HCT116 (cell line): ENCODE results near the gene GOLGA7B. TPM values are rescaled to one million over a fixed set of nuclear protein-coding genes. Genes with fewer than 3 reads are reported as not detected.

Source experiments
- ATAC-seq: fragments of 200-7000 bp; cut with Tn5 transposase; 2 replicates; pipeline ENCODE4 v1.9.1; 2020; ENCODE audit warnings: mild to moderate bottlenecking, moderate library complexity
- BruUV-seq: library from RNA; stranded (reverse); fragments of 400-500 nt; replicated peaks from 2 replicates; lab custom pipeline; 2021; lab: Mats Ljungman, UMichigan
- CTCF ChIA-PET: fragments of 300-600 bp; sonication (Branson Sonifier 250); formaldehyde crosslinking; loops from one replicate; lab custom pipeline; 2021; ENCODE audit warnings: antibody characterized with exemption; lab: Charles Lee
- POLR2A ChIA-PET: fragments of 300-600, 350-600 bp; sonication (Branson Sonifier 250); formaldehyde crosslinking; loops from one replicate; lab custom pipeline; 2021; ENCODE audit warnings: antibody characterized with exemption; lab: Charles Lee
- RAD21 ChIA-PET, 2 experiments: fragments of 300-600 bp; sonication (Branson Sonifier 250); formaldehyde crosslinking; loops; one replicate each; lab custom pipeline; 2023; ENCODE audit warnings: low total read pairs in 2 of 2; ENCODE audit not compliant: uncharacterized antibody in 2 of 2, unreplicated experiment in 2 of 2, low non-redundant PET in 1 of 2; lab: Charles Lee
- DNase-seq: peaks from one replicate; pipeline ENCODE4 v3.0.0-alpha.2; 2010; ENCODE audit warnings: low read depth, low spot score
- H2AFZ ChIP-seq: fragments of 200-600 bp; shearing (Covaris generic), sonication (generic); 2 replicates; pipeline ENCODE4 v1.6.1; 2017; ENCODE audit warnings: low read depth, mixed run types, mixed read lengths, antibody characterized with exemption, low read length; ENCODE audit not compliant: poor library complexity, severe bottlenecking
- H3K27ac ChIP-seq: 2 replicates; pipeline ENCODE4 v1.5.1; 2012; ENCODE audit warnings: low read depth, low read length
- H3K27me3 ChIP-seq: fragments of 200-600 bp; sonication (generic); 2 replicates; pipeline ENCODE4 v1.6.1; 2016; ENCODE audit warnings: mixed run types, low read length, mixed read lengths; ENCODE audit not compliant: insufficient read depth
- H3K36me3 ChIP-seq, 2 experiments: fragments of 200-500 bp in 1 of 2; fragments of 200-600 bp in 1 of 2; sonication (Bioruptor generic) in 1 of 2; sonication (generic) in 1 of 2; 2 replicates each; pipeline versions ENCODE4 v1.5.1 to v1.6.1; 2014 to 2016; ENCODE audit warnings: low read length in 2 of 2, inconsistent platforms in 1 of 2, mixed read lengths in 1 of 2, mixed run types in 1 of 2; ENCODE audit not compliant: insufficient read depth in 2 of 2, control insufficient read depth in 1 of 2
- H3K4me1 ChIP-seq, 2 experiments: fragments of 200-600 bp in 1 of 2; sonication (generic) in 1 of 2; 2 replicates each; pipeline versions ENCODE4 v1.5.1 to v1.6.1; 2012 to 2017; ENCODE audit warnings: low read length in 2 of 2, inconsistent platforms in 1 of 2, mild to moderate bottlenecking in 1 of 2, mixed read lengths in 1 of 2, mixed run types in 1 of 2, moderate library complexity in 1 of 2; ENCODE audit not compliant: insufficient read depth in 2 of 2, control insufficient read depth in 1 of 2
- H3K4me2 ChIP-seq: fragments of 200-600 bp; sonication (generic); 2 replicates; pipeline ENCODE4 v1.6.1; 2017; ENCODE audit warnings: mixed run types, low read length, mixed read lengths
- H3K4me3 ChIP-seq, 2 experiments: fragments of 200-600 bp in 1 of 2; sonication (generic) in 1 of 2; replicated peaks in 1 of 2; 2 replicates each; pipeline ENCODE4 v1.5.1; 2011 to 2016; ENCODE audit warnings: low read length in 2 of 2, control low read depth in 1 of 2, low read depth in 1 of 2, mild to moderate bottlenecking in 1 of 2, mixed read lengths in 1 of 2, mixed run types in 1 of 2
- H3K79me2 ChIP-seq: fragments of 200-600 bp; sonication (generic); 2 replicates; pipeline ENCODE4 v1.6.1; 2017; ENCODE audit warnings: mild to moderate bottlenecking, mixed run types, low read length, moderate library complexity, mixed read lengths; ENCODE audit not compliant: insufficient read depth
- H3K9ac ChIP-seq: fragments of 200-600 bp; sonication (generic); 2 replicates; pipeline ENCODE4 v1.6.1; 2016; ENCODE audit warnings: low read length, mixed read lengths
- H3K9me2 ChIP-seq: fragments of 200-600 bp; sonication (generic), shearing (Covaris generic); 2 replicates; pipeline ENCODE4 v1.6.1; 2017; ENCODE audit warnings: mixed run types, mild to moderate bottlenecking, moderate library complexity; ENCODE audit not compliant: insufficient read depth
- H3K9me3 ChIP-seq, 2 experiments: fragments of 200-500 bp in 1 of 2; fragments of 200-600 bp in 1 of 2; sonication (Bioruptor generic) in 1 of 2; sonication (generic) in 1 of 2; 2 replicates each; pipeline ENCODE4 v1.6.1; 2014 to 2017; ENCODE audit warnings: low read length in 2 of 2, mixed read lengths in 2 of 2, inconsistent platforms in 1 of 2, low read depth in 1 of 2, mild to moderate bottlenecking in 1 of 2, mixed run types in 1 of 2, moderate library complexity in 1 of 2; ENCODE audit not compliant: control insufficient read depth in 1 of 2, insufficient read depth in 1 of 2
- H4K20me1 ChIP-seq: fragments of 200-600 bp; sonication (generic), shearing (Covaris generic); 2 replicates; pipeline ENCODE4 v1.6.1; 2017; ENCODE audit warnings: mixed run types, mild to moderate bottlenecking, moderate library complexity; ENCODE audit not compliant: insufficient read depth
- CBX3 ChIP-seq: IDR thresholded peaks from 2 replicates; pipeline ENCODE4 v1.6.1; 2012; ENCODE audit warnings: low read depth
- CEBPB ChIP-seq: IDR thresholded peaks from 2 replicates; pipeline ENCODE4 v1.6.1; 2012; ENCODE audit warnings: low read depth
- EZH2 ChIP-seq: fragments of 200-600 bp; sonication (generic); IDR thresholded peaks from 2 replicates; pipeline ENCODE4 v1.6.1; 2017; ENCODE audit warnings: antibody characterized with exemption, mixed run types
- EZH2phosphoT487 ChIP-seq: fragments of 200-600 bp; IDR thresholded peaks from 2 replicates; pipeline ENCODE4 v1.6.1; 2018; ENCODE audit warnings: antibody characterized with exemption, borderline replicate concordance
- JUND ChIP-seq: IDR thresholded peaks from 2 replicates; pipeline ENCODE4 v1.6.1; 2012
- POLR2AphosphoS5 ChIP-seq: IDR thresholded peaks from 2 replicates; pipeline ENCODE4 v1.6.1; 2011; ENCODE audit warnings: mild to moderate bottlenecking, low read depth, low read length, moderate library complexity
- RAD21 ChIP-seq: IDR thresholded peaks from 2 replicates; pipeline ENCODE4 v1.6.1; 2012; ENCODE audit warnings: low read depth, mild to moderate bottlenecking
- SP1 ChIP-seq: IDR thresholded peaks from 2 replicates; pipeline ENCODE4 v1.6.1; 2012; ENCODE audit warnings: low read depth
- SRF ChIP-seq: IDR thresholded peaks from 2 replicates; pipeline ENCODE4 v1.6.1; 2012; ENCODE audit warnings: low read depth
- YY1 ChIP-seq: IDR thresholded peaks from 2 replicates; pipeline ENCODE4 v1.6.1; 2011; ENCODE audit warnings: low read length, low read depth, moderate library complexity, mild to moderate bottlenecking; ENCODE audit not compliant: insufficient replicate concordance; ENCODE audit errors: extremely low read depth
- intact Hi-C: fragments of 100-400 bp; cut with micrococcal nuclease; formaldehyde crosslinking; loops from 2 replicates; pipeline ENCODE4 v1.10.0; 2022
- total RNA-seq: library from RNA; stranded (reverse); gene quantifications from one replicate; pipeline ENCODE4 v1.2.1, GENCODE V29; 2021; ENCODE audit not compliant: unreplicated experiment
- TF ChIP-seq, protein P1 (sequence below): IDR thresholded peaks from 2 replicates; pipeline ENCODE4 v1.6.1; 2011; ENCODE audit warnings: mild to moderate bottlenecking, low read length, moderate library complexity; ENCODE audit not compliant: insufficient replicate concordance; ENCODE audit errors: extremely low read depth
- TF ChIP-seq, protein P2 (sequence below): IDR thresholded peaks from 2 replicates; pipeline ENCODE4 v1.6.1; 2012

The GOLGA7B gene
- total RNA-seq, 1 experiment from 2014 or later: 1.0 TPM

DNA sequence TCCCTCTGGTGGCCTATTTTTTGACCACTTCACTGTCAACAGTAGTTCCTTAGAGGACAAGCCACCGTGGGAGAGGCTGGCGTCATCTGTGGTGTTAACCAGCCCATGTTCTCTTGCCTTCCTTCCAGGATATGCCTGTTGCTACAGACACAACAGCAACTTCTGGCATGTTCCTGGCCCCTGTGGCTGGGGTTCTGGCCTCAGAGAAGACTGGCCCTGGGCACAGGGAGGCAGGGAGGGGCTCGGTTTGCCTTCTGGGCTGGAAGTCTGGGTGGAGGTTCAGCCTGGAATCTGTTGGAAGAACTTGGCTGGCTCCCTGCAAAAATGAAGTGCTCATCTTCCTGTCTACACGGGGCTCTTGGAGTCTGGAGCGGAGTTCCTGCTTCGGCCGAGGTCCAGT is 25.7 kb downstream of the GOLGA7B start:
- no peak overlapping the region for H3K9ac ChIP-seq
- ChIA-PET CTCF (no interaction called here), RAD21 (no interaction called here)
- H3K4me1 ChIP-seq: peaks cover 0 to 6% of the 10 kb centered on the region in 2 experiments; a peak in 1 of 4 replicates
- no peak overlapping the region for H3K4me2 ChIP-seq
- intact Hi-C loops: no loop called here
- BruUV-seq: no TSS peak
- H3K9me2 ChIP-seq: no peaks in the 10 kb centered on the region
- H3K27me3 ChIP-seq: no peaks in the 10 kb centered on the region; the same call in 1 of the 2 replicates
- no peaks in the 10 kb centered on the region for H3K9me3 ChIP-seq
- ATAC-seq (no peak), DNase-seq (no peak)
- no peak overlapping the region for H2AFZ ChIP-seq
- no peaks in the 10 kb centered on the region for H3K79me2 ChIP-seq
- H3K4me3 ChIP-seq: no peak overlapping the region
- no peak overlapping the region for H3K27ac ChIP-seq
- TF ChIP-seq, protein P1, sequence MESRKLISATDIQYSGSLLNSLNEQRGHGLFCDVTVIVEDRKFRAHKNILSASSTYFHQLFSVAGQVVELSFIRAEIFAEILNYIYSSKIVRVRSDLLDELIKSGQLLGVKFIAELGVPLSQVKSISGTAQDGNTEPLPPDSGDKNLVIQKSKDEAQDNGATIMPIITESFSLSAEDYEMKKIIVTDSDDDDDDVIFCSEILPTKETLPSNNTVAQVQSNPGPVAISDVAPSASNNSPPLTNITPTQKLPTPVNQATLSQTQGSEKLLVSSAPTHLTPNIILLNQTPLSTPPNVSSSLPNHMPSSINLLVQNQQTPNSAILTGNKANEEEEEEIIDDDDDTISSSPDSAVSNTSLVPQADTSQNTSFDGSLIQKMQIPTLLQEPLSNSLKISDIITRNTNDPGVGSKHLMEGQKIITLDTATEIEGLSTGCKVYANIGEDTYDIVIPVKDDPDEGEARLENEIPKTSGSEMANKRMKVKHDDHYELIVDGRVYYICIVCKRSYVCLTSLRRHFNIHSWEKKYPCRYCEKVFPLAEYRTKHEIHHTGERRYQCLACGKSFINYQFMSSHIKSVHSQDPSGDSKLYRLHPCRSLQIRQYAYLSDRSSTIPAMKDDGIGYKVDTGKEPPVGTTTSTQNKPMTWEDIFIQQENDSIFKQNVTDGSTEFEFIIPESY: no peak
- TF ChIP-seq RAD21 (no peak), EZH2phosphoT487 (no peak), JUND (no peak)
- TF ChIP-seq, all 23 proteins: peak for 0
- no peaks in the 10 kb centered on the region for H3K36me3 ChIP-seq
- POLR2A ChIA-PET: no interaction called here
- H4K20me1 ChIP-seq: no peaks in the 10 kb centered on the region

DNA sequence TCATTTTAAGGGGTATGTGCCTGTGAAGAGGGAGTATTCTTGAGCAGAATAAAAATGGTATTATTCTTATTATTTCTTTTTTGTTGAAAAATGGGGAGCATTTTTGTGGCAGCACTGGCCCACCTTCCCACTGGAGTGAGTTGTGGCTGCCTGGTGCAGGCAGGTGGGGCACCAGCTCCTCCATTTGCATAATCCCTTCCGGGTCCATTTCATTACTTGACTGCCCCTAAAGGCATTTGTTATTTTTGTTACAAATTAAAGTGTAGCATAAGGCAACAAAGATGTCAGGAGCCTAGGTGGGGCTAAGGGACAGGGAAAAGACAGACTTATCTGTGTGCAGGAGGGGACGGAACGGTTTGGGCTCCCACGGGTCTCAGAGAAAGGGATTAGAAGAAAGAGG is 26.8 kb downstream of the GOLGA7B start:
- peaks cover 0 to 7% of the 10 kb centered on the region in 2 experiments; a peak in 1 of 4 replicates for H3K4me1 ChIP-seq
- H4K20me1 ChIP-seq: no peaks in the 10 kb centered on the region
- no peak overlapping the region for H2AFZ ChIP-seq
- ATAC-seq (no peak), DNase-seq (no peak)
- no peaks in the 10 kb centered on the region; the same call in 1 of the 2 replicates for H3K27me3 ChIP-seq
- TF ChIP-seq SP1: no peak
- TF ChIP-seq CBX3: no peak
- no peak for TF ChIP-seq JUND
- no peak for TF ChIP-seq EZH2
- TF ChIP-seq, protein P1: no peak
- no peak for TF ChIP-seq POLR2AphosphoS5
- no peak for TF ChIP-seq CEBPB
- TF ChIP-seq, protein P2, sequence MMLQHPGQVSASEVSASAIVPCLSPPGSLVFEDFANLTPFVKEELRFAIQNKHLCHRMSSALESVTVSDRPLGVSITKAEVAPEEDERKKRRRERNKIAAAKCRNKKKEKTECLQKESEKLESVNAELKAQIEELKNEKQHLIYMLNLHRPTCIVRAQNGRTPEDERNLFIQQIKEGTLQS: no peak
- TF ChIP-seq YY1: no peak
- TF ChIP-seq SRF: no peak
- TF ChIP-seq RAD21: no peak
- H3K9ac ChIP-seq: no peak overlapping the region
- ChIA-PET CTCF (interaction anchor here (1.4 kb wide), 1 partner anchor 85 kb away, joined by 3 read pairs; no protein-coding TSS in a partner anchor), POLR2A (interaction anchor here (0.6 kb wide), 1 partner anchor 325 kb away, joined by 4 read pairs; no protein-coding TSS in a partner anchor), RAD21 (no interaction called here)
- no peak overlapping the region for H3K4me3 ChIP-seq
- H3K79me2 ChIP-seq: no peaks in the 10 kb centered on the region
- no peak overlapping the region for H3K27ac ChIP-seq
- BruUV-seq: no TSS peak
- H3K36me3 ChIP-seq: no peaks in the 10 kb centered on the region
- no peaks in the 10 kb centered on the region for H3K9me2 ChIP-seq
- intact Hi-C loops: no loop called here
- H3K9me3 ChIP-seq: no peaks in the 10 kb centered on the region
- no peak overlapping the region for H3K4me2 ChIP-seq
